ENCODE measurements around the gene KIAA2012. TPM values are rescaled to one million over a fixed set of nuclear protein-coding genes. Genes with fewer than 3 reads are reported as not detected.

KIAA2012 gene
- total RNA-seq, 2 experiments from 2014 or later, result not detected

DNA sequence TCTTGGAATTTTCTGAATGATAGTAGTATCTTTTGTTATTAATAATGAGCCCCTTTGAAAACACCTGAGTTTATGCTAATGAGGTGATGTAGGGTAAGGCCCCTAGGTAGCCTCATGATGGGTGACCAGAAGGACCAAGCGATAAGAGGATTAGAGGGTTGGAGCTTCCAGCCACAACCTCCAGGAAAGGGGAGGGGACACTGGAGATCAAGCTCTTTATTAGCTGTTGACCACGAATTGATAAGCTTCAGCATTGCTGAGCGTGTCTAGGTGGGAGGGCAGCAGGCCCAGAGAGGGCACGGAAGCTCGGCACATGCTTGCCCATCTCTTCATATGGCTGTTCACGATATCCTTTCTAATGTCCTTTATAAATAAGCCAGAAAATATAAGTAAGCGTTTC is 39.0 kb downstream of the KIAA2012 start:
- ChIA-PET POLR2A (no interaction called here), CTCF (no interaction called here)
- DNase-seq (no peak), ATAC-seq (no peak)
- no peaks in the 10 kb centered on the region for H3K36me3 Mint-ChIP-seq (ENCODE audit: low read depth)
- no peaks in the 10 kb centered on the region for H3K9me3 Mint-ChIP-seq (ENCODE audit: insufficient read depth)
- H3K4me3 Mint-ChIP-seq, result no peak overlapping the region
- H3K27ac Mint-ChIP-seq, result no peak overlapping the region
- no peaks in the 10 kb centered on the region for H3K4me1 Mint-ChIP-seq (ENCODE audit: low read depth)
- H3K27me3 Mint-ChIP-seq (ENCODE audit: low read depth), result peaks cover 23% of the 10 kb centered on the region

DNA sequence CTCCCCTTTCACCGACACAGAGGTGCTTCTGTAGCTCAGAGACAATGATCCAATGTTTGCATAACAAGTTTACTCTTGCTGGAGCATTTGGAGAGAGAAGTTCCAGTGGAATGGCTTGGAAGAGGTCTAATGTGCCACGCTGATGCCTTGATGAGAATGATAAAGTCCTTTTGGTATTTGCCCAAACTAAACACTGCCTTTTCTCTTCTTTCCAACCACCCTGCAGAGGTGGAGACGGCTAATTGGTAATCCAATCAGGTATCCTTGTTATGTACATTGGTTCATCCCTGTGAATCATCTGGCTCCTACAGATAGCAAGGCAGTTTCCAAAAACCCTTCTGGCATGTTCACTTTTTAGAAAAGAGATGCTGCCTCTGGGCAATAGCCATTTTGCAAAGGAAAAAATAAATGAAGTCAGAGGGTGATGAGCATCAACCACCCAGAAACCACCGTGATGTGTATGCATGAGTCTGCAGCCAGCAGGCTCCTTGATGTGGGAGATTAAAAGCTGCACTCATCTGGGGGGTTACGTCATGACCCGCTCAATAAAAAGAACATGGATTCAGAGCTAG is 40.6 kb downstream of the KIAA2012 start:
- H3K9me3 Mint-ChIP-seq (ENCODE audit: insufficient read depth), result no peaks in the 10 kb centered on the region
- H3K4me3 Mint-ChIP-seq, result no peak overlapping the region
- DNase-seq, result no peak
- H3K27me3 Mint-ChIP-seq (ENCODE audit: low read depth), result peaks cover 24% of the 10 kb centered on the region
- no peak for ATAC-seq
- no peaks in the 10 kb centered on the region for H3K4me1 Mint-ChIP-seq (ENCODE audit: low read depth)
- ChIA-PET CTCF (no interaction called here), POLR2A (no interaction called here)
- no peaks in the 10 kb centered on the region for H3K36me3 Mint-ChIP-seq (ENCODE audit: low read depth)
- no peak overlapping the region for H3K27ac Mint-ChIP-seq

DNA sequence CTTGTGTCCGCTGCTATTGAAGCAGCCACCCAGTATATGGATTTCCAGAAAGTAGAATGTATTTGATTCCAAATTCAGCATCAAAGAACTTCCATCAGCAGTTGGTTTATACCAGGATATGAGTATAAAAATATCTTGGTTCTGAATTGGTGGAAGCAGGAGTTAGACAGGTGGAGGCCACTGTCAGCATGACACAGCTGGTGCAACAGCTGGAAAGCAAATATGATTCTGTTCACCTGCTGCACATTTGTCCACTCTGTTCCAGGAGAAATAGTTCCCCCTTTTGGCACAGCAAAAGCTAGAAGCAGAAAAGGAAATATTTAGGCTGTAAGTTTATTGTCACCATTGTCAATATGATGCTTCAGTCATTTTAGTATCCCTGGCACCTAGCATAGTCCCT is 41.2 kb downstream of the KIAA2012 start:
- H3K9me3 Mint-ChIP-seq (ENCODE audit: insufficient read depth), result no peaks in the 10 kb centered on the region
- H3K4me3 Mint-ChIP-seq, result no peak overlapping the region
- no peak for ATAC-seq
- no peaks in the 10 kb centered on the region for H3K4me1 Mint-ChIP-seq (ENCODE audit: low read depth)
- POLR2A ChIA-PET, result no interaction called here
- H3K27me3 Mint-ChIP-seq (ENCODE audit: low read depth), result peaks cover 24% of the 10 kb centered on the region
- CTCF ChIA-PET, result no interaction called here
- no peaks in the 10 kb centered on the region for H3K36me3 Mint-ChIP-seq (ENCODE audit: low read depth)
- DNase-seq, result no peak
- H3K27ac Mint-ChIP-seq, result no peak overlapping the region

DNA sequence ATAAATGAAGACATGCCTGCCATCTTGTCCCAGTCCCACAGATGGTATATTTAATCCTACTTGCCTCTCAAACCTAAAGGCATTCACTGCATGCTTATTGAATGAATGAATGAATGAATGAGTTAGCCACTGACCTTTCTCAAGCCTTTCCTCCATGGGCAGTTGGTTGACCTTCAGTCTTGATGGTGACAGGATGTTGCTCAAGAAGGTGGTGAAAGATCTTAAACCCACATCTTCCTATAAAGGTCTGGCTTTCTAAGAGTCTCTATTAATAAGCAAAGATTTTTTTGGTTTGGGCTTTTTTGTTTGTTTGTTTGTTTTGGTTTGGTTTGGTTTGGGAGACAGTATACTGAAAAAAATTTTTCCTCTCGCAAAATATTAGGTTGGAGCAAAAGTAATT is 41.7 kb downstream of the KIAA2012 start:
- no peaks in the 10 kb centered on the region for H3K36me3 Mint-ChIP-seq (ENCODE audit: low read depth)
- H3K27me3 Mint-ChIP-seq (ENCODE audit: low read depth), result peaks cover 24% of the 10 kb centered on the region
- DNase-seq (no peak), ATAC-seq (no peak)
- ChIA-PET POLR2A (no interaction called here), CTCF (no interaction called here)
- H3K9me3 Mint-ChIP-seq (ENCODE audit: insufficient read depth), result no peaks in the 10 kb centered on the region
- H3K4me1 Mint-ChIP-seq (ENCODE audit: low read depth), result no peaks in the 10 kb centered on the region
- no peak overlapping the region for H3K27ac Mint-ChIP-seq
- H3K4me3 Mint-ChIP-seq, result no peak overlapping the region

DNA sequence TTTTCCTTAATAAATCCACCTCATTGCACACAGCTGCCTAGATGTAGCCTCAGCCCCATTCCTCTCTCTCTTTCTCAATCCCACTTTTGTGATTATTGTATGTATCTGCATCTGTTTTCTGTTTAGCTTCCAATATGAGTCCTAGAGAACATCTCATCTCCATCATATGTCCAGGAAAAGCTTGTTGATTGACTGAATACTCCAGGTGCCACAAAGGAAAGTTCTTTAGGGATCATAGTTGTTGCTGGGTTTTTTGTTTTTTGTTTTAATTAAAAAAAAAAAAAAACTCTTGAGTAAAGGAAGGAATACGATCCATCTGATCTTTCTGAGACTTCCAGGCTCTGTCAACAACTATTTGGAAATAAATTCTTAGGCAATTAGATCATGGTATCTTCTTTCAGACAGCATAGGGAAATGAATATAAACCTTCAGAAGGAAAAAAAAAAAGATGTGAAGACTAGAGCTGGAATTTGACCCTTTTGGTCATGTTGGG is 42.5 kb downstream of the KIAA2012 start:
- Mint-ChIP-seq H3K27ac (no peak overlapping the region), H3K36me3 (ENCODE audit: low read depth) (no peaks in the 10 kb centered on the region), H3K4me1 (ENCODE audit: low read depth) (no peaks in the 10 kb centered on the region), H3K27me3 (ENCODE audit: low read depth) (peaks cover 22% of the 10 kb centered on the region), H3K4me3 (no peak overlapping the region), H3K9me3 (ENCODE audit: insufficient read depth) (no peaks in the 10 kb centered on the region)
- ATAC-seq (no peak), DNase-seq (no peak)
- POLR2A ChIA-PET, result no interaction called here
- CTCF ChIA-PET, result no interaction called here

DNA sequence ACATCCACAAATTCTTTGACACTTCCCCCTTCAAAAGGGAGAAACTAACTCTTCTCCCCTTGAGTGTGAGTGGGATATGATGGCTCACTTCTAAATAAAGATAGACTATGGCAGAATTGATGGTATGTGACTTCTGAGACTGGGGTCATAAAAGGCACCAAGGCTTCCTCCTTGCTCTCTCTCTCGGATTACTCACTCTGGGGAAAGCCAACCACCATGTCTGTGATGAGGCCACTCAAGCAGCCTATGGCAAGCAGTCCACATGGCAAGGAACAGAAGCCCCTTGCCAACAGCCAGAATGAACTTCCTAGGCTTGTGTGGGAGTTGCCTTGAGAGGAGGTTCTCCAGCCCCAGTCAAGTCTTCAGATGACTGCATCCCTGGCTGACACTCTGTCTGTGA is 43.6 kb downstream of the KIAA2012 start:
- no peak for ATAC-seq
- Mint-ChIP-seq H3K27me3 (ENCODE audit: low read depth) (peaks cover 18% of the 10 kb centered on the region), H3K27ac (no peak overlapping the region), H3K4me1 (ENCODE audit: low read depth) (no peaks in the 10 kb centered on the region), H3K9me3 (ENCODE audit: insufficient read depth) (no peaks in the 10 kb centered on the region), H3K36me3 (ENCODE audit: low read depth) (no peaks in the 10 kb centered on the region), H3K4me3 (no peak overlapping the region)
- DNase-seq, result no peak
- ChIA-PET CTCF (no interaction called here), POLR2A (no interaction called here)

DNA sequence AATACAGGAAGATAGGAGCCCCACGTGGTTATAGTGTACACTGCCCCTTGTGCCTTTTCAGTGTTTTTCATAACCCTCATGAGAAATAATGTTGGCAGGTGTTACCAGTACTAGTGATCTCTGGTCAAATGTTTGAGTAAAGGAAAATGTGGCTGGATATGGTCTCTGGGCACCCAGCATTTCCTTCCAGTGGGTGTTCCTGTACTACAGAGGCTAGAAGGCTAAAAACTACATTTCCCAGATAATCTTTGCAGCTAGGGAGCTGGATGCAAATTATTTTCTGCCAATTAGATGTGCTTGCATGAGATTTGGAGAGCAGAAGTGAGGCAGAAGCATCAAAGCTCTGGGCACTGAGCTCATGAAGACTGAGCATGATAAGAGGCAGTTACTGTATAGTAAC is 45.1 kb downstream of the KIAA2012 start:
- DNase-seq (no peak), ATAC-seq (no peak)
- CTCF ChIA-PET, result no interaction called here
- no peak overlapping the region for H3K4me3 Mint-ChIP-seq
- H3K4me1 Mint-ChIP-seq (ENCODE audit: low read depth), result no peaks in the 10 kb centered on the region
- H3K27me3 Mint-ChIP-seq (ENCODE audit: low read depth), result peaks cover 18% of the 10 kb centered on the region
- no peaks in the 10 kb centered on the region for H3K36me3 Mint-ChIP-seq (ENCODE audit: low read depth)
- H3K9me3 Mint-ChIP-seq (ENCODE audit: insufficient read depth), result no peaks in the 10 kb centered on the region
- no peak overlapping the region for H3K27ac Mint-ChIP-seq
- POLR2A ChIA-PET, result no interaction called here

DNA sequence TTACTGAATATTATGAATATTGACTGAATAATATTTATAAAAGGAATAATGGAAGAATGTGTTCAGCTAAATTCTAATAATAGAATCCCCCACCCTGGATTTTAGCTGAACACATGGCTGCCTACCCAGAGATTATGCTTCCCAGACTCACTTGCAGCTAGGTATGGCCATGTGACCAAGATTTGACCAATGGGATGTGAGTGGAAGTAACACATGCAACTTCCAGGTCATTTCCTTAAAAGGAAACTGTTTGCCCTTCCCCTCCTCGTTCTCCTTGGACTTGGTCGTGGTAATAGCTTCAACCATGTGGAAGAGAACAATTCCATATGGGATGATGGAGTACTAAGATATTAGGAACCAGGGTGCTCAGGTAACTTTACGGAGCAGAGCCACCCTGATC is 47.8 kb downstream of the KIAA2012 start:
- H3K9me3 Mint-ChIP-seq (ENCODE audit: insufficient read depth), result no peaks in the 10 kb centered on the region
- peaks cover 11% of the 10 kb centered on the region for H3K27me3 Mint-ChIP-seq (ENCODE audit: low read depth)
- DNase-seq (no peak), ATAC-seq (no peak)
- H3K27ac Mint-ChIP-seq, result no peak overlapping the region
- ChIA-PET POLR2A (no interaction called here), CTCF (no interaction called here)
- no peak overlapping the region for H3K4me3 Mint-ChIP-seq
- no peaks in the 10 kb centered on the region for H3K36me3 Mint-ChIP-seq (ENCODE audit: low read depth)
- H3K4me1 Mint-ChIP-seq (ENCODE audit: low read depth), result no peaks in the 10 kb centered on the region

DNA sequence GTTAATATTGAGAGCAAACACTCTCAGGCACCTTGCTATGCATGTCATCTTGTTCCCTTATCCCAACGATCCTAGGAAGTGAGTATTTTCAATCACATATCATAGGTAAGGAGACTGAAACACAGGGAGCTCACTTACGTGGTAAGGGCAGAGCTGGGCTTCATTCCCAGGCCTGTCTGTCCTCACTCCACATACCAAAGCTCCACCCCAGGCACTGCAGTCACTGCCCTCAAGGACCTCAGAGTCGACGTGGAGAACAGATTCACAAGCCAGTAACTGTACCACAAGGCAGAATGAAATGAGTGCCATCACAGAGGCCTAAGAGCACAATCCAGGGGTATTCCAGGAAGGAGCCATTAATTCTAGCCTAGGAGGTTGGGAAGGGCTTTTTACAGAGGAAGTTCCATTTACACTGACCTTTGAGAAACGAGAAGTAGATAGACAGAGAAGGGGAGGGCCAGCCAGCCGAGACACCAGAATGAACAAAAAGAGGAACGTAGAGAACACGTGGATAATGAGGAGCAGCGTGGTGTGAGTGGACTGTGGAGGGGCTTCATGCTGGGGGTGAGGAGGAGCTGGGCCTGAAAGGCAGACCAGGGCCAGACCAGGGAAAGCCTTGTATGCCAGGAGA is 48.6 kb downstream of the KIAA2012 start:
- Mint-ChIP-seq H3K27me3 (ENCODE audit: low read depth) (peaks cover 6% of the 10 kb centered on the region), H3K4me1 (ENCODE audit: low read depth) (no peaks in the 10 kb centered on the region), H3K4me3 (no peak overlapping the region), H3K36me3 (ENCODE audit: low read depth) (no peaks in the 10 kb centered on the region), H3K9me3 (ENCODE audit: insufficient read depth) (no peaks in the 10 kb centered on the region), H3K27ac (no peak overlapping the region)
- no peak for DNase-seq
- CTCF ChIA-PET, result no interaction called here
- POLR2A ChIA-PET, result no interaction called here
- no peak for ATAC-seq

DNA sequence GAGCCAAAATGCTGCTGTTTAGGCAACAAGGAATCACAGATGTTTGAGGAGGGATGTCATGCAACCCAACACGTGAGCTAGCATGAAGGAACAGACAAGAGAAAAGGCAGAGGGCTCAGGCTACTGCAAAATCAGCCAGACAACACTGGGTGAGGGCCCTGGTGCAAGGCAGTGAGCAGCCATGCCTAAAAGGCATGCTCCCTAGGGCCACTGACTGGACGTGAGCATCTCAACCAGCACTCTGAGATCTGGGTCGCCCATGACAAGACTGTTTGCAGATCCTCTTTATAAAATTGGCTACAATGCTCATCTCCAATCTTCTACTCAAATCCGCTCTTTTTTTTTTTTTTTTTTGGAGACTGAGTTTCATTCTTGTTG is 49.1 kb downstream of the KIAA2012 start:
- ATAC-seq (no peak), DNase-seq (no peak)
- Mint-ChIP-seq H3K36me3 (ENCODE audit: low read depth) (no peaks in the 10 kb centered on the region), H3K27ac (no peak overlapping the region), H3K4me1 (ENCODE audit: low read depth) (no peaks in the 10 kb centered on the region), H3K9me3 (ENCODE audit: insufficient read depth) (no peaks in the 10 kb centered on the region), H3K4me3 (no peak overlapping the region), H3K27me3 (ENCODE audit: low read depth) (peaks cover 3% of the 10 kb centered on the region)
- CTCF ChIA-PET, result no interaction called here
- POLR2A ChIA-PET, result no interaction called here

DNA sequence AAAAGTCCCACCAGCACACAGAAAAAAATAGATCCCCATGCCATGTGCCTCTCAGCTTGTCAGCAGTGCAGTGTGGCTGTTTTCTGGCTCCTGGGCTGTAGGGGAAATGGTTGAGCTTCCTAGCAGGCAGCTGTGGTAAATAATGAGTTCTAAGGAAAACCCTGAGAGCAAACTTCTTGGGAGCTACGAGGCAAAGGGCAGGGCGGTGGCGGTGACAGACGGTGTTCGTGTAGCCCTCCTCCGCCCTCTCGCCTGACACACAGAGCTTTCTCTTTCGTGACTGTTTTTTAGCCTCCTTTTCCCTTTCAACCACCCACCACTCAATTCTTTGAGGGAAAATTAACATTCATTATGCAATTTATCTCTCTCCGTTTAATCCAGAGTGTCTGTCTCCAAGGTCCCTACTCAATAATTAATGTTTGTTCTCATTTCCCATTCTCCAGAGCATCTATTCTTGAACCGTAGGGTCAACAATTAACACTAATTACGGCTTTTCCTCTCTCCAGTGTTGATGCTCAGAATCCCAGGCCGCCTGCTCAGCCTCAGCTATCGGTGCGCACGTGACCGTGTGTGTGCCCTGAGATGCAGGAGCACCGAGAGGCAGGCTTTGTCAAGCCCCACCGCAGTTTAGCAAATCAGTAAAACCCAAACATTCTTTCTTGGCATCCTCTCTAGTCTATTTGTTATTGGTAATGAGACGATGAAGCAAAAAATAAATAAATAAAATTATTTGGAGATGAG is 50.1 kb downstream of the KIAA2012 start:
- no peak for DNase-seq
- ATAC-seq, result no peak
- Mint-ChIP-seq H3K27me3 (ENCODE audit: low read depth) (peaks cover 6% of the 10 kb centered on the region), H3K27ac (no peak overlapping the region), H3K36me3 (ENCODE audit: low read depth) (no peaks in the 10 kb centered on the region), H3K4me1 (ENCODE audit: low read depth) (no peaks in the 10 kb centered on the region), H3K9me3 (ENCODE audit: insufficient read depth) (no peaks in the 10 kb centered on the region), H3K4me3 (no peak overlapping the region)
- POLR2A ChIA-PET, result no interaction called here
- CTCF ChIA-PET, result no interaction called here

DNA sequence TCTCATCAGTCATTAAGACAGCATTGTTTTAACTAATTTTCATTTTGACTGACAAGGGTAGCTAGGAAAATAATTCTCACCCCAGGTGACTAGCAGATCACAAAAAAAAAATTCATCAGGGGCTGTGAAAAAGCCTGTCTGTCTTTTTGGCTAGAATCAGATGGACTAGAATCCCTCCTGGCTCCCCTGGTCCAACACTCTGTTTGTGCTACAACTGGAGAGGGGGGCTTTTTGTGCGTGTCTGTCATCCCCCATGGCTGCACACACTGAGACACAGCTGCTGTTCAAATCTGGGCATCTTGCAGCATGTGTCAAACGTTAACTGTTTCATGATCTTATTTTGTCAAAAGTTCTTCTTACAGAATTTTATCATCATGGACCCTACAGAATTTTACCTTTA is 51.2 kb downstream of the KIAA2012 start:
- no peak for ATAC-seq
- Mint-ChIP-seq H3K36me3 (ENCODE audit: low read depth) (no peaks in the 10 kb centered on the region), H3K27ac (no peak overlapping the region), H3K4me1 (ENCODE audit: low read depth) (no peaks in the 10 kb centered on the region), H3K9me3 (ENCODE audit: insufficient read depth) (no peaks in the 10 kb centered on the region), H3K27me3 (ENCODE audit: low read depth) (peaks cover 6% of the 10 kb centered on the region), H3K4me3 (no peak overlapping the region)
- DNase-seq, result no peak
- ChIA-PET POLR2A (no interaction called here), CTCF (no interaction called here)

Measured in activated CD8-positive, alpha-beta T cell treated with anti-CD3 and anti-CD28 coated beads, Interleukin-2, amount 10 ng/mL, durations not matched to agents 7 days and 5 days (primary cell).